CD1c-positive myeloid dendritic cell (primary cell): ENCODE measurements around the gene BBX.

Source experiments
- DNase-seq: peaks from one replicate; pipeline ENCODE4 v3.0.0-alpha.2; 2016; ENCODE audit errors: extremely low spot score

The BBX gene

GRCh38 chr3:107654218-107654617, 131.5 kb downstream of the BBX start:
- DNase-seq: no peak

- no peak for DNase-seq
These were observed 135.2 kb downstream of the BBX start for GRCh38 chr3:107657971-107658370.

- DNase-seq: peak; percentile 49
These were observed 137.7 kb downstream of the BBX start for GRCh38 chr3:107660306-107660976.

GRCh38 chr3:107661447-107662123, 138.8 kb downstream of the BBX start:
- DNase-seq: peak; percentile 26

- peak; percentile 64 for DNase-seq
These were observed 139.4 kb downstream of the BBX start for GRCh38 chr3:107662124-107662507.

- DNase-seq: no peak
These were observed 139.8 kb downstream of the BBX start for GRCh38 chr3:107662586-107662985.

- DNase-seq: no peak
These were observed 140.5 kb downstream of the BBX start for GRCh38 chr3:107663266-107663665.

- no peak for DNase-seq
These were observed 141.9 kb downstream of the BBX start for GRCh38 chr3:107664614-107665013.

- DNase-seq: no peak
These were observed 142.6 kb downstream of the BBX start for GRCh38 chr3:107665351-107665750.

- no peak for DNase-seq
These were observed 144.1 kb downstream of the BBX start for GRCh38 chr3:107666853-107667252.

- DNase-seq: no peak
These were observed 145.7 kb downstream of the BBX start for GRCh38 chr3:107668416-107668815.

- no peak for DNase-seq
These were observed 146.2 kb downstream of the BBX start for GRCh38 chr3:107668963-107669362.

- no peak for DNase-seq
These were observed 146.9 kb downstream of the BBX start for GRCh38 chr3:107669669-107670068.

- no peak for DNase-seq
These were observed 148.2 kb downstream of the BBX start for GRCh38 chr3:107670986-107671385.

GRCh38 chr3:107674371-107674770, 151.6 kb downstream of the BBX start:
- DNase-seq: no peak

GRCh38 chr3:107675233-107675900, 152.6 kb downstream of the BBX start:
- no peak for DNase-seq

GRCh38 chr3:107676469-107677309, 153.9 kb downstream of the BBX start:
- peak; percentile 69 for DNase-seq

- peak; percentile 11 for DNase-seq
These were observed 157.2 kb downstream of the BBX start for GRCh38 chr3:107679921-107680320.

- peak; percentile 67 for DNase-seq
These were observed 157.9 kb downstream of the BBX start for GRCh38 chr3:107680698-107681097.

GRCh38 chr3:107681396-107681795, 158.6 kb downstream of the BBX start:
- DNase-seq: peak; percentile 86

GRCh38 chr3:107682580-107682979, 159.8 kb downstream of the BBX start:
- no peak for DNase-seq

- no peak for DNase-seq
These were observed 160.7 kb downstream of the BBX start for GRCh38 chr3:107683447-107683846.
